Frontal cortex (tissue), 4 donors: Measurements from ENCODE around the gene TECTA. TPM values are rescaled to one million over a fixed set of nuclear protein-coding genes. Genes with fewer than 3 reads are reported as not detected.
A peak's percentile ranks its signal among the peaks of the same experiment; 100 is the strongest.
"Not testable (repeated sequence)": the region's sequence is repeated elsewhere in the genome, so short reads cannot be mapped to it uniquely, and the experiment has no call there.

Source experiments
- DNase-seq, 2 donors: peaks; one replicate each; pipeline ENCODE4 v3.0.0; 2012; ENCODE audit warnings: low spot score in 2 of 2
- FAIRE-seq: peaks from 2 replicates; lab custom pipeline; 2012; peaks lifted over from hg19 to GRCh38; lab: Jason Lieb, UNC
- total RNA-seq: library from RNA; depleted of rRNA; stranded (reverse); fragments of >200 nt; gene quantifications from one replicate; pipeline ENCODE4 v1.2.3, GENCODE V29; 2014
- donor health status: control.
- donor health status: control.
- donor health status: control.

TECTA gene
- total RNA-seq, 1 donor from 2014 or later, result 2.0 TPM

DNA sequence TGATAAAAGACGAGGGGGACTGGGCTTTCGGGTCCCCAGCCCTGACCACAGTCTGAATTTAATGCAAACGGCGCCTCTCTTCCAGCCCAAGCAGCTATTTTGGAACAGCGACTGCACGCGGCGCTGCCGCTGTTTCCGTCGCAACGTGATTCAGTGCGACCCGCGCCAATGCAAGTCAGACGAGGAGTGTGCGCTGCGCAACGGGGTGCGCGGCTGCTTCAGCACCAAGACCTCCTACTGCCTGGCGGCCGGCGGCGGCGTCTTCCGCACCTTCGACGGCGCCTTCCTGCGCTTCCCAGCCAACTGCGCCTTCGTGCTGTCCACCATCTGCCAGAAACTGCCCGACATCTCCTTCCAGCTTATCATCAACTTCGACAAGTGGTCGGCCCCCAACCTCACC is 56.7 kb downstream of the TECTA start:
- FAIRE-seq (no peak), DNase-seq (no peak)

DNA sequence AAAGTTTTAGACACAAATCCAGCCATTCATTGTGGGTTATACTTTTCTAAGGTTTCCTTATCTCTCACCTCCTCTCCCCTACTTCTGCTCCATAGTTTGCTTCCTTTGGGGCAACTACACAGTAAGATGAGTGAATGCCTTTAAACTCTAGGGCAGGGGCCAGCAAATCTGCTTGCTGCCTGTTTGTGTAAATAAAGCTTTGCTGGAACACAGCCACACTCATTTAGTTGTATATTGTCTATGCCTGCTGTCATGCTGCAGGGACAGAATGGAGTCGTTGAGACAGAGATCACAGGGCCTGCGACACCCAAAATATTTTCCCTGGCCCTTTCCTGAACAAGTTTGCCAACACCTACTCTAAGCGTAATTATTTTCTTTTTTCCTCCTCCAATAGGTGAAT is 58.7 kb downstream of the TECTA start:
- FAIRE-seq (no peak), DNase-seq (no peak)

DNA sequence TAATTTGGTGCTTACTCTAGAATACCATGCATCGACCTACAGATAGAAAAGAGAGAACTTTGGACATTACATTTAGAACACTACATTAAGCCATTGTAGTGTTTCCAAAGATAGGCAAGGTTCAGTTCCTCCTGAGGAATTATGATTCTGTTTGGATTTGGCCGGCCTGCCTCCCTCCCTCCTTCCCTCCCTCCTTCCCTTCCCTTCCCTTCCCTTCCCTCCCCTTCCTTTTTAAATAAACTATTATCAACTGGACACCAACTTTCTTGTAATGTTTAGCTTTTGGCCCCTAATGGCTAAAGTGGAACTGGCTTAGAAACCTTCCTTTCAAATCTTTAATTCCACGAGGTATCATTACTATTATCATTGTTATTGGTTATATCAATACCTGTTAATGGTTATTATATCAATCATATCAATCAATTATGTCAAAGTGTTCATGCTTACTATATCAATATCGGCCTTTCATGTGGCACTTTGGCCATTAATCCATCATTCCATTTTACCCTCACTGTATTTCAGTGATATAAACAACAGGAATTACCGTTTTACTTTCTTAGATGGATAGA is 60.4 kb downstream of the TECTA start:
- no peak for FAIRE-seq
- no peak for DNase-seq

DNA sequence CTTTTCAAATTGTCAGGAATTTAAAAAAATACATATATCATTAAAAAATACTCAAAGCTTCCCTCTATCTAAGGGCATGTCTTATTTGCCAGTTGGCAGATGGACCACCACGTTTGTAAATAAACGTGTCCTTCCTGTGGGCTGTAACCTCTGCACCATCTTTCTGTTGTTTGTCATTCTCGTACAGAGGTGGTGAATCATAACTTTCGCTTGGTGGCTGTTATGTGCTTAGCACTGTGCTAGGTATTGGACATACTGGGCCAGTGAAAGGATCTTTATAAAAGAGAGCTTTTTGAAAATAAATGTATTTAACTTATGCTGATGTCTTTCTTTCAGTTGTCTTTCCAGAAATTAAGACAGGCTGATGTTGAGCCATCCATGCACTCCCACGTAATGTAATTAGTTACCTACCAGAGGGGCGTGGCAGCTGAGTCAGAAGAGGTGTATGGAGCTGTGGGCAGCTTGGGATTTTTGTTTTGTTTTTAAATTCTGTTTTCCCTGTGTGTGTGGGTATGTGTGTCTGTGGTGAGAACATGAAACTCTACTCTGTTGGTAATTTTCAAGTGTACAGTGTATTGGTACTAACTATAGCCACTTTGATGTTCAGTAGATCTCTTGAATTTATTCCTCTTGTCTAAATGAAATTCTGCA is 62.7 kb downstream of the TECTA start:
- DNase-seq (no peak), FAIRE-seq (no peak)

DNA sequence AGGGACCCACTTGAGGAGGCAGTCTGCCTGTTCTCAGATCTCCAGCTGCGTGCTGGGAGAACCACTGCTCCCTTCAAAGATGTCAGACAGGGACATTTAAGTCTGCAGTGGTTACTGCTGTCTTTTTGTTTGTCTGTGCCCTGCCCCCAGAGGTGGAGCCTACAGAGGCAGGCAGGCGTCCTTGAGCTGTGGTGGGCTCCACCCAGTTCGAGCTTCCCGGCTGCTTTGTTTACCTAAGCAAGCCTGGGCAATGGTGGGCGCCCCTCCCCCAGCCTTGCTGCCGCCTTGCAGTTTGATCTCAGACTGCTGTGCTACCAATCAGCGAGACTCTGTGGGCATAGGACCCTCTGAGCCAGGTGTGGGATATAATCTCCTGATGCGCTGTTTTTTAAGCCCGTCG is 76.6 kb downstream of the TECTA start:
- DNase-seq, result not testable (repeated sequence)

DNA sequence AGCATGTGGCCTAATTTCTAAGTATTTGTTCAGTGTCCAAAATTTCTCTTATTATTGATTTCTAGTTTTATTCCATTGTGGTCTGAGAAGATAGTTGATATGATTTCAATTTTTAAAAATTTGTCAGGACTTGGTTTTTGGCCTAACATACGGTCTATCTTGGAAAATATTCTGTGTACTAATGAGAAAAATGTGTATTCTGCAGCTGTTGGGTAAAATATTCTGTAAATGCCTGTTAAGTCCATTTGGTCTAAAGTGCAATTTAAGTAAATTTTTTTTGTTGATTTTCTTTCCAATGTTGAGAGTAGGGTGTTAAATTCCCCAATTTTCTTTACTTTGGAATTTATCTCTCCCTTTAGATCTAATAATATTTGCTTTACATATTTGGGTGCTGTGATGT is 78.3 kb downstream of the TECTA start:
- FAIRE-seq, result no peak

More for the DNA sequence above, 76.6 kb downstream of the TECTA start:
- not testable (repeated sequence) for FAIRE-seq

DNA sequence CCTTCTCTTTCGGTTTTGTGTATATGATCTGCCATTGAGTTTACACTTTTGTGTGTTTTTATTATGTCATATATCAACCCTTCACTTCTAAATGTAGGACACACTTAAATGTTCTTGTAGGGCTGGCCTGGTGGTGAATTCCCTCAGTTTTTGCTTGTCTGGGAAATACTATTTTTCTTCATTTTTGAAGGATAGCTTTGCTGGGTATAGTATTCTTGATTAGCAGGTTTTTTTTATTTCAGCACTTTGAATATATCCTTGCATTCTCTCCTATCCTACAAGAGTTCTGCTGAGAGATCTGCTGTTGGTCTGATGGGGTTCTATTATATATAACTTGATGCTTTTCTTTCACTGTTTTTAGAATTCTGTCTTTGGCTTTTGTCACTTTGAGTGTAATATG is 79.1 kb downstream of the TECTA start:
- FAIRE-seq, result no peak
- no peak for DNase-seq

More for the DNA sequence above, 78.3 kb downstream of the TECTA start:
- DNase-seq, result no peak

DNA sequence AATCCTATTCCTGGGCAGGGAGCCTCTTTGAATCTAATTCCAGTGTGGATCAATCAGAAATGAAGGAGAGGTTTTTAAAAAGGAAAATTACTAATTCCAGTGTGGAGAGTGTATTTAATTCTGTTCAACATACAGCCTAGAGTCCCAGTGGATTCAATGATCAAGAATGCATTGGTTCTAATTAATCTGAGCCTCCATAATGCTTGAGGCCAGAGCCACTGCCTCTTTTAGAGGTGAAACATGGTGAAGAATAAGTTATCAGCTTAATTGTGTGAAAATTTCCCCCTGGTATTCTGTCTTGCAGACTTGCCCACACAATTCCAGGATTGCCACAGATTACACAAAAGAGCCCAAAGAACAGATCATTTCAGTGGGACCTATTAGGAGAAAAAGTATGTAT is 87.7 kb downstream of the TECTA start:
- FAIRE-seq (no peak), DNase-seq (no peak)

DNA sequence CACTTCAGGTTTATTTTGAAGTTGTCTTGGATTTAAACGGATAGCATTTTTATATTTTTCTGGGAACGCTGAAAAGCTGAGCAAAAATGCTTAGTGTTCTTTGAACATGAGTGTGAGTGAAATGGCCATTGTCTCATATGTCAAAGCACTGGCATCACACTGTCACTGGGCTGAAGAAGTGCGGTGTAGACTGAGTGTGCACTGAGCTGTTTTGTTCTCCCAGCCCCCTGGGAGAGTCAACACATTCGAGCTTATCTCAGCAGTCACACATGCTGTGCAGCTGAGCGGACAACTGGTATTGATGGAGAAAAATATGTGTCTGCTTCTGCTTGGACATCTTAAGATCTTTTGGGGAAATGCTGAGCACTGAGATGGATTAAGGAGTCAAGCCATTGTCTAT is 90.8 kb downstream of the TECTA start:
- FAIRE-seq (no peak), DNase-seq (no peak)

DNA sequence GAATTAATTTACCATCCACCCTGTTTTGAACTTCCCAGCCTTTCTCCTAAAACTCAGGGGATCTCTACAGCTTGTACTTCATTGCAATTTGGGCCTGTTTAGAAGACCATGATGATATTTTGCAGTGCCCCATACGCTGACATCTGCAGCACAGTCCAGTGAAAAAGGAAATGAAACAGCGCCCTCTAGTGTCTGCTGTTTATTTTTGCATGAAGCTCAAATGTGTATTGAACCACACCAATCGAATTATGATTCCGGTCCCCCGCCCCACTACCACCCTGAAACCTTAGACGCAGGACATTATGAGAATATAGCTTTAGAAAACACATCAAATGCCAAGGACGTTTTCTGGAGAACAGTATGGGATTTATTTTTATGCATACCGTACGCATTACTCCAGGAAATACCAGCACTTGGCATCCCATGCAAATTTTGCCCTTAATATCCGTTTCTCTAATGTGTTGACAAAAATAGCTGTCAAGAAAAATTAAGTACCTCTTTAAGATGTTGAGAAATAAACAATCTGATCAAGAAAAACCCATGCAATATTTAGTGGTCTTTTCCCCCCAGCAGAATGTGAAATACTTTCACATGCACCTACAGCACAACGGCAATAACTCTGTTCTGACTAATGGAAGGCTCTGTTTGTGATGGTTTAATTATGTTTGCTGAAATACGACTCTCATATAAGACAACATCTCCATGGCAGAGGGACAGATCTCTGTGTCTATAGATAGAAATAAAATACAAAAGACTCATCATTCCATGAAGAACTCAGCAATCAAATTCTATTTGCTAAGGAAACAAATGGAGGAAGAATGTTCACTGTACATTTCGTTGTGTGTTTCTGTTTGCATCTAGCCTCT is 93.9 kb downstream of the TECTA start:
- peak; percentile 16 to 32 for DNase-seq
- no peak for FAIRE-seq

DNA sequence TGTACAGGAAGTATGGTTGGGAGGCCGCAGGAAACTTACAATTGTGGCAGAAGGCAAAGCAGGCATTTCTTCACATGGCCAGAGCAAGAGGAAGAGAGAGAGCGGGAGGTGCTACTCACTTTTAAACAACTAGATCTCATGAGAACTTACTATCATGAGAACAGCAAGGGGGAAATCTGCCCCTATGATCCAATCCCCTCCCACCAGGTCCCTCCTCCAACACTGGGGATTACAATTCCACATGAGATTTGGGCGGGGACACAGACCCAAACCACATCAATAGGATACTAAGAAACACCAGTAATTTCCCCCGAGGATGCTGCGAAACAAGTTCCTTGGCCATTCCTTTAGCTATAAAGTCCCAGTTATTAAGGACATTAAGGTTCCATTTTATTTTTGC is 97.4 kb downstream of the TECTA start:
- DNase-seq (no peak), FAIRE-seq (no peak)

DNA sequence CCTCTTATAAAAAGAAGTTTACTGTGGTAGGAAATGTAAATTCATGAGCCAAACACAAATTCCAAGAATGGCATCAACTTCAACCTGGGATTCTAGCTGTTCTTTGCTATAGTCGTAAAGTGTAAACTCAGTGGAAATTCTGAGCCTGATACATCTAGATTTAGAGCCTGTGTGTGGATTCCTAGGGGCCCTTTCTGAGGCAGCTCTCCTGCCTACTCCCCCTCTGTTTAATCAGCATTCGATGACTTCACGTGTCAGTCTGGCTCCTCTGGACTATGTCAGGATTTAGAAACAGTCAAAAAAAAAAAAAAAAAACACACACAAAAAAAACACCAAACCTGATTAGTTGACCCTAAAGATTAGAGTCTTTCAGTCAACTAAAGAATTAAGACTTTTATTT is 98.5 kb downstream of the TECTA start:
- no peak for DNase-seq

DNA sequence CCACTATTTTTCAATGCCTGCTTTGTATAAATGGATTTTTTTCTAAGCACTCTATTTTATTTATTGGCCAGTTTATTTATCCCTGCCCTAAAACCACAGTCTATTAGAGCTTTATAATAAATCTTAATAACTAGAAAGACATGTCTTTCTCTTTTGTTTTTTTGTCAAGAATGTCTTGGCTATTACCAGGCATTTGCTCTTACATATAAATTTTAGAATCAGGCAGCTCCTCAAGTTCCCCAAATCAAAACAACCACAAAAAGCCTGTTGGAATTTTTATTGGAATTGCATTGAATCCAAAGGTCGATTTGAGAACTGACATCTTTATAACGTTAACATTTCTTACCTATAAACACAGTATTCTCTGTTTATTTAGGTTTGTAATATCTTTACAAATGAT is 105.8 kb downstream of the TECTA start:
- FAIRE-seq, result no peak
- DNase-seq, result no peak

More for the DNA sequence above, 98.5 kb downstream of the TECTA start:
- no peak for FAIRE-seq

DNA sequence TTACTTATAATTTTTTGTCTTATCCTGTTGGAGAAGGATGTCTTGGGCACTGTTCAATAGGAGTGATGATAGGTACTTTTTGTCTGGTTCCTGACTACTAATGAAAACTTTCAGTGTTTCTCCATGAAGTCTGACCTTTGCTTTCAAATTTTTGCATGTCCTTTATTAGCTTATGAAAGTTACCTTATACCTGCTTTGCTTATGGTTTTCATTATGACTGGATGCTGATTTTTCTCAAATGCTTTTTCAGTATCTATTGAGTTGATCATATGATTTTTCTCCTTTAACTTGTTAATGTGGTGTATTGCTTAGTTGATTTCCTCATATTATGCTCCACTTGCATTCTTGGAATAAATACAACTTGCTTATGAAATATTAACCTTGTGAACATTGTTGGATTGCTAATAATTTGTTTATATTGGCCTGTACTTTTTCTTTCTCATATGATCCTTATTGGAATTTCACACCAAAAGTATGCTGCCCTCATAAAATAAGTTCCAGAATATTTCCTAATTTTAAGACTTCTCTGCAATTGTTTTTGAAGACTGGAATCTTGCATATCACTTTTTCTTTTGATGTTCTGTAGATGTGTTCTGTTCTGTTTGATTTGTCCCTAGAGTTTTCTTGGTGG is 106.6 kb downstream of the TECTA start:
- FAIRE-seq (no peak), DNase-seq (no peak)

DNA sequence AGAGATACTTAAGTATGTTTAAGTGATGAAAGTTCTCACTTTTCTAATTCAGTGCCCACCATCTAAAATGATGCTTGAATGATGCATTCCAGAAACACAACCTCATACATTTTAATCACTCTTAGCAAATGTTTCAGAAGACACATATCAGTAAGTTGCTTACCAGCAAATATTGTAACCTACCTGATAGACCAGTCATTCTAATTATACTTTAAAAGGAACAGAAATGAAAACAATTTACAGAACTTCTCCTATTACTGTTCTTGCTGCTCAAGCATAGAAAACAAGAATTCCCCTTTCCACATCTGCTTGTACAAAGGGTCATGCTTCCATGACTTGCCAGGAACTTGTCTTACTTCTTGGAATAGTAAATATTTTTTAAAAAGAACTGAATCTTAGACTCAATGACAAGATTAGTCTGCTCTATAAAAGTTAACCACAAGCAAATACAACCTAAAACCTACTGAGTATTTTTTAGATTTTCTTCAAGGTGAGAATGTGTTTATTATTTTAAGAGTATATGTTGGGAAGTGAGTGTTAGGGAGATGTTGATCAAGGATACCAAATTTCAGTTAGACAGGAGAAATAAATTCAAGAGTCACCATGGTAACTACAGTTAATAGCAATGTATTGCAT is 109.5 kb downstream of the TECTA start:
- DNase-seq, result no peak
- FAIRE-seq, result no peak

DNA sequence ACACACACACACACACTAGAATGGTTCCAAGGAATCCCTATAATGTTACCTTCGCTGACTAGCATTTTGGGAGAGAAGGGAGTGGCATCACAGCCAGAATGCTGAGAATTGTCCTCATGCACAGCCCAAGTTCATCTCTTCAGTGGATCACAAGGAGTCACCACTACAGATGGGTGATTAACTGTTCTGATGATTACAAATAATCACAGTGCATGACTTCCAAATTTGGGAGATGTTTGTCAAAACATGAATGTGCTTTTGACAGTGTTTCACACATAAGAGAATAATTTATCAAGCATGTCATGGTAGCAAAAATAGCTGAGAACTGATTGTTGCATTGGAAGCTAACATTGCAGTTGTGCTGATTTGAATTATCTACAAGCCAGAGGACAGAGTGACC is 110.6 kb downstream of the TECTA start:
- FAIRE-seq, result no peak

DNA sequence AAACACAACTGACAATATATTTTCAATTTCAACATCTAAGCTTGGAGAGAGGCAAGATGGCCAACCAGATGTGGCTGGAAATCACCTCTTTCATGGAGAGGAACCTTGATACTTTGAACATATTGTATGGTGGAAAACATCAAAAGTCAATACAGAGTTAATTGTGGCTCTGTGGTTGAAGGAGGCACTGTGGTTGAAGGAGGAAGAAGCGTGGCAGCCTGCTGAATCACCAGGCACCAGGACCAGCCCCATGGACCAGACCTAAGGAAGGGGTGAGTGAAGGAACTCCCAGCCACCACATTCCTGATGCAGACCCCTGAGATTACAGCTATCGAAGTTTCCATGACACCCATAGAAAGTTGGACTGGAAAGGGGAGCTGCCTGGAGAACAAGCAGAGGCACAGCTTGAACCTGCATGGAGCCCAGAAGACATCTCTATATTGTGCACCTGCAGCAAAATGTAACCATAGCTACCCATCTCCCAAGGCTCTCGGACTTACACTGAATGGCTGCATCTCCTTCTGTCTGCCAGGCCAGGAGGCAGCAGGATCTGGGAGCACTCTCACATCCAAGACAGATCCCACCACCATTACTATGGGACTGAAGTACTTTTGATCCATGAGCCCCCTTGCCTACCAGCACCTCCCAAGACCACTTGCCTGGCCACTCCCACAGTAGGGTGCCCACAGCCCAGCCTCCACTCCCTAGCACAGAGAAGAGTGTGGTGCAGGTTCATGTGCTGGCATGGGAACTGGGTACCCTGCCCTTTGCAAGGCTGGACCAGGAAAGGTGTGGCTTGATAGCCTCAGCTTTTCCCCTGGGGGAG is 111.7 kb downstream of the TECTA start:
- no peak for FAIRE-seq

More for the DNA sequence above, 110.6 kb downstream of the TECTA start:
- no peak for DNase-seq

DNA sequence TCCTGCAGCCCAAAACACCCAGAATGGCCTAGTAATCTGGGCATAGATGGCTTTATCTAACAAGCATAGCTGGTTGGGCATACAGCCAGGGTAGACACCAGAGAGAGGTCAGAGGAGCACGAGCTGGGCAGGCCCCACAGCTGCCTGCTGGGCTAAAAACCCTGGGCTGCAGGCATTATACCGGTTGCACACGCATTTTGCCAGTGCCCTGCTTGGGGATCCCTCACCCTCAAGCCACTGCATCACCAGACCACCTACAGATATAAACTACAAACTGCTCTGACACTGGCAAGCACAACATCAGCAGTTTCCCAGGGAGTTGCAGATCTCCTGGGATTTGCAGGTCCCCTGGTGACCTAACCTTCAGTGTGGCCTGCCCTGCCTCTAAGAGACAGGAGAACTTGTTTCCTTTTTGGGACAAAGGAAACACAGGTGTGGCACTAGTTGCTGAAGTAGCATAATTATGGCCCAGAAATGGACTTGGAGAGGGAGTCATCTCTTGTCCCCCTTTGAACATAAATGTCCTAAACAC is 112.4 kb downstream of the TECTA start:
- no peak for DNase-seq
- no peak for FAIRE-seq

More for the DNA sequence above, 111.7 kb downstream of the TECTA start:
- DNase-seq, result no peak

DNA sequence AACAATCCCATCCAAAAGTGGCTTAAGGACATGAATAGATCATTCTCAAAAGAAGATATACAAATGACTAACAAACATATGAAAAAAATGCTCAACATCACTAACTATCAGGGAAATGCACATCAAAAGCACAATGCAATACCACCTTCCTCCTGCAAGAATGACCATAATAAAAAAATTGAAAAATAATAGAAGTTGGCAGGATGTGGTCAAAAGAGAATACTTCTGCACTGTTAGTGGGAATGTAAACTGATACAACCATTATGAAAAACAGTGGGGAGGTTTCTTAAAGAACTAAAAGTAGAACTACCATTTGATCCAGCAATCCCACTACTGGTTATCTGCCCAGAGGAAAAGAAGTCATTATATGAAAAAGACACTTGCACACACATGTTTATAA is 113.8 kb downstream of the TECTA start:
- DNase-seq (no peak), FAIRE-seq (no peak)
